H9 (cell line): ENCODE data around the gene KRT6C. TPM values are rescaled to one million over a fixed set of nuclear protein-coding genes. Genes with fewer than 3 reads are reported as not detected.

Source experiments
- DNase-seq: peaks from one replicate; pipeline ENCODE4 v3.0.0-alpha.2; 2017
- H2AFZ ChIP-seq: one replicate; pipeline ENCODE4 v1.6.1; 2013; ENCODE audit warnings: mild to moderate bottlenecking, low read length, control low read depth, moderate library complexity
- H2AK5ac ChIP-seq: 2 replicates; pipeline ENCODE4 v1.6.1; 2013; ENCODE audit warnings: low read length, control low read depth, mixed read lengths; ENCODE audit not compliant: insufficient read length
- H2BK120ac ChIP-seq: one replicate; pipeline ENCODE4 v1.6.1; 2013; ENCODE audit warnings: low read depth, mild to moderate bottlenecking, low read length, control low read depth, inconsistent platforms; ENCODE audit not compliant: poor library complexity, severe bottlenecking
- H2BK12ac ChIP-seq: 2 replicates; pipeline ENCODE4 v1.6.1; 2013; ENCODE audit warnings: low read length, control low read depth, mixed read lengths, low read depth; ENCODE audit not compliant: insufficient read length
- H2BK15ac ChIP-seq: 2 replicates; pipeline ENCODE4 v1.6.1; 2013; ENCODE audit warnings: low read depth, low read length, control low read depth
- H2BK20ac ChIP-seq: one replicate; pipeline ENCODE4 v1.6.1; 2013; ENCODE audit warnings: low read depth, mild to moderate bottlenecking, low read length, control low read depth, inconsistent platforms; ENCODE audit not compliant: poor library complexity, severe bottlenecking
- H2BK5ac ChIP-seq: 2 replicates; pipeline ENCODE4 v1.6.1; 2013; ENCODE audit warnings: low read length, control low read depth, mixed read lengths; ENCODE audit not compliant: insufficient read length
- H3K14ac ChIP-seq: 2 replicates; pipeline ENCODE4 v1.6.1; 2013; ENCODE audit warnings: low read length, control low read depth; ENCODE audit not compliant: insufficient read depth
- H3K18ac ChIP-seq: 2 replicates; pipeline ENCODE4 v1.6.1; 2013; ENCODE audit warnings: low read depth, mild to moderate bottlenecking, mixed read lengths, low read length, control low read depth; ENCODE audit not compliant: insufficient read length
- H3K23ac ChIP-seq: 2 replicates; pipeline ENCODE4 v1.6.1; 2013; ENCODE audit warnings: low read length, control low read depth, mixed read lengths, low read depth; ENCODE audit not compliant: insufficient read length
- H3K23me2 ChIP-seq: 2 replicates; pipeline ENCODE4 v1.6.1; 2013; ENCODE audit warnings: low read depth, mild to moderate bottlenecking, mixed read lengths, low read length, control low read depth; ENCODE audit not compliant: insufficient read length, poor library complexity, severe bottlenecking
- H3K27ac ChIP-seq: 2 replicates; pipeline ENCODE4 v1.5.1; 2013; ENCODE audit warnings: low read length, control low read depth, mixed read lengths, low read depth; ENCODE audit not compliant: insufficient read length
- H3K27me3 ChIP-seq: 2 replicates; pipeline ENCODE4 v1.6.1; 2013; ENCODE audit warnings: low read length, control low read depth, inconsistent platforms; ENCODE audit not compliant: insufficient read depth
- H3K4ac ChIP-seq: 2 replicates; pipeline ENCODE4 v1.6.1; 2013; ENCODE audit warnings: low read depth, mild to moderate bottlenecking, control low read depth, inconsistent platforms, low read length, moderate library complexity
- H3K4me1 ChIP-seq: 2 replicates; pipeline ENCODE4 v1.6.1; 2013; ENCODE audit warnings: low read length, control low read depth, inconsistent platforms; ENCODE audit not compliant: insufficient read depth
- H3K4me2 ChIP-seq: 2 replicates; pipeline ENCODE4 v1.6.1; 2013; ENCODE audit warnings: low read length, control low read depth, mixed read lengths; ENCODE audit not compliant: insufficient read length, insufficient read depth
- H3K56ac ChIP-seq: 2 replicates; pipeline ENCODE4 v1.6.1; 2013; ENCODE audit warnings: low read depth, mild to moderate bottlenecking, mixed read lengths, low read length, control low read depth; ENCODE audit not compliant: insufficient read length
- H3K79me1 ChIP-seq: 2 replicates; pipeline ENCODE4 v1.6.1; 2013; ENCODE audit warnings: low read depth, mild to moderate bottlenecking, moderate library complexity, low read length, control low read depth, inconsistent platforms; ENCODE audit not compliant: insufficient read depth, poor library complexity, severe bottlenecking
- H3K79me2 ChIP-seq: 2 replicates; pipeline ENCODE4 v1.6.1; 2013; ENCODE audit warnings: low read length, control low read depth, inconsistent platforms; ENCODE audit not compliant: insufficient read depth
- H3K9ac ChIP-seq: 2 replicates; pipeline ENCODE4 v1.6.1; 2013; ENCODE audit warnings: low read length, control low read depth, mixed read lengths; ENCODE audit not compliant: insufficient read length; ENCODE audit errors: extremely low read depth
- H3K9me3 ChIP-seq: one replicate; pipeline ENCODE4 v1.6.1; 2013; ENCODE audit warnings: low read depth, low read length, inconsistent platforms; ENCODE audit not compliant: control insufficient read depth
- H3T11ph ChIP-seq: one replicate; pipeline ENCODE4 v1.6.1; 2013; ENCODE audit warnings: mild to moderate bottlenecking, low read length, control low read depth, inconsistent platforms
- H4K20me1 ChIP-seq: one replicate; pipeline ENCODE4 v1.6.1; 2013; ENCODE audit not compliant: control insufficient read depth, insufficient read length, insufficient read depth
- H4K5ac ChIP-seq: 2 replicates; pipeline ENCODE4 v1.6.1; 2013; ENCODE audit warnings: low read depth, mild to moderate bottlenecking, mixed read lengths, low read length, control low read depth; ENCODE audit not compliant: insufficient read length
- H4K8ac ChIP-seq: replicated peaks from 2 replicates; pipeline ENCODE4 v1.6.1; 2013; ENCODE audit warnings: low read length, control low read depth, mixed read lengths, low read depth; ENCODE audit not compliant: insufficient read length
- H4K91ac ChIP-seq: 2 replicates; pipeline ENCODE4 v1.6.1; 2013; ENCODE audit warnings: low read depth, mild to moderate bottlenecking, moderate library complexity, mixed read lengths, low read length, control low read depth; ENCODE audit not compliant: insufficient read length
- H3K27ac Mint-ChIP-seq, 3 experiments: 2 replicates in 2 of 3; 3 replicates in 1 of 3; pipeline ENCODE4 v1.8.0; 2020 to 2021; ENCODE audit warnings: mixed read lengths in 3 of 3, mild to moderate bottlenecking in 1 of 3, moderate library complexity in 1 of 3
- H3K27me3 Mint-ChIP-seq: 2 replicates; pipeline ENCODE4 v1.8.0; 2021; ENCODE audit warnings: low read depth, mild to moderate bottlenecking, moderate library complexity, mixed read lengths
- H3K36me3 Mint-ChIP-seq, 3 experiments: 2 replicates in 2 of 3; 3 replicates in 1 of 3; pipeline ENCODE4 v1.8.0; 2020 to 2021; ENCODE audit warnings: low read depth in 3 of 3, mixed read lengths in 3 of 3; ENCODE audit not compliant: insufficient read depth in 1 of 3
- H3K4me1 Mint-ChIP-seq, 2 experiments: 2 replicates each; pipeline ENCODE4 v1.8.0; 2020; ENCODE audit warnings: mixed read lengths in 2 of 2
- H3K4me3 Mint-ChIP-seq, 2 experiments: 2 replicates in 1 of 2; 3 replicates in 1 of 2; pipeline ENCODE4 v1.8.0; 2020 to 2021; ENCODE audit warnings: mild to moderate bottlenecking in 2 of 2, mixed read lengths in 2 of 2, moderate library complexity in 1 of 2
- H3K9me3 Mint-ChIP-seq, 2 experiments: 2 replicates in 1 of 2; 3 replicates in 1 of 2; pipeline ENCODE4 v1.8.0; 2020; ENCODE audit warnings: mild to moderate bottlenecking in 2 of 2, mixed read lengths in 2 of 2, moderate library complexity in 1 of 2
- WGBS: extraction: QIAGEN DNeasy Blood & Tissue Kit; methylation state at CpG from one replicate; pipeline ENCODE4 v1.1.7; 2013; ENCODE audit warnings: missing lambda C conversion rate, low lambda C conversion rate, mixed read lengths; ENCODE audit not compliant: insufficient read length; ENCODE audit errors: extremely low coverage; 5-methylcytosine and 5-hydroxymethylcytosine counted together
- total RNA-seq: library from RNA; stranded (reverse); gene quantifications from 2 replicates; pipeline ENCODE4 v1.2.1, GENCODE V29; 2021
- TF ChIP-seq, protein P1 (sequence below): fragments of 200-600 bp; sonication (generic); conservative IDR thresholded peaks from 3 replicates; pipeline ENCODE4 v1.8.0; 2021; ENCODE audit warnings: antibody characterized with exemption, mild to moderate bottlenecking

The KRT6C gene
- total RNA-seq, 1 experiment from 2014 or later, result not detected

DNA sequence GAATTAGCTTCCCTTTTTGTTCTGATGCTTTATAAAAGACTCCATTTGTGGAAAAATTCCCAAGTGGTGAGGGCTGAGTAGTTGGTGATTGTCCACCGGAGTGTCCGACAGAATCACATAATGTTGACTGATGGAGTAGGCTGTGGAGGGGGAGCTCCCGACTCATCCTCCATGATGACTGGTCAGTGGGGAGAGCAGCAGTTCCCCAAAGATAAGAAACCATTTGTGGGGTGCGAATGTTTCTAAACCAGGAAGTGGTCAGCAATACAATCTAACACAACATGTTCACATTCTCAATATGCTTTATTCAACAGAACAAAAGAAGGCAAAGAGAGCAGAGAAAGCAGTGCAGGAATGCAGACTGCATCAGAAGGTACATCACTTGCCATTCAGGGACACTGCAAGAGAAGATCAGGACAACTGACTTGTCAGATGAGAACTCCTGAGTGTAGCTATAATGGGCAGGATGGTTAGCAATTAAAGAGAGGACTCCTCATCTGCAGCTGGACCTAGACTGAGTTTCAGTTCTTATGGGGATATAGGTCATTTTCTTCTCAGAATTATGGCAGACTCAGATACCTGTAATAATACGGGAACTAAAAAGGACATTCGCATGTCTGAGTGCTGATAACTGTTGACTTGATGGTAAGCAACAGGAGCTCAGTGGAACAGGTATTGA is 27.1 kb downstream of the KRT6C start:
- H2AK5ac ChIP-seq, result no peak overlapping the region
- DNase-seq, result no peak
- no peak overlapping the region for H3K27ac ChIP-seq
- no peak overlapping the region for H2BK12ac ChIP-seq
- no peak overlapping the region for H3K4me2 ChIP-seq
- no peak overlapping the region for H3K4ac ChIP-seq
- no peaks in the 10 kb centered on the region for H3K9me3 Mint-ChIP-seq
- no peak overlapping the region for H3K4me3 Mint-ChIP-seq
- H3K23me2 ChIP-seq, result no peaks in the 10 kb centered on the region
- WGBS, result no CpG with 5 or more reads among the region's 6 CpGs
- no peak overlapping the region for H3K14ac ChIP-seq
- no peak overlapping the region for H4K5ac ChIP-seq
- H2AFZ ChIP-seq, result no peak overlapping the region
- no peak overlapping the region for H2BK5ac ChIP-seq
- H3K27me3 Mint-ChIP-seq, result peaks cover 23% of the 10 kb centered on the region
- no peaks in the 10 kb centered on the region for H3K9me3 ChIP-seq
- 0 out of 2 replicates have a peak, but pooled peaks cover 2% of the 10 kb centered on the region for H3K4me1 ChIP-seq
- no peak overlapping the region for H3K18ac ChIP-seq
- H4K91ac ChIP-seq, result no peak overlapping the region
- H3K23ac ChIP-seq, result no peak overlapping the region
- no peak overlapping the region for H2BK20ac ChIP-seq
- no peak overlapping the region for H3T11ph ChIP-seq
- peaks cover 19 to 20% of the 10 kb centered on the region in 2 experiments for H3K4me1 Mint-ChIP-seq
- no peaks in the 10 kb centered on the region for H4K20me1 ChIP-seq
- no peaks in the 10 kb centered on the region for H3K79me1 ChIP-seq
- TF ChIP-seq, protein P1, sequence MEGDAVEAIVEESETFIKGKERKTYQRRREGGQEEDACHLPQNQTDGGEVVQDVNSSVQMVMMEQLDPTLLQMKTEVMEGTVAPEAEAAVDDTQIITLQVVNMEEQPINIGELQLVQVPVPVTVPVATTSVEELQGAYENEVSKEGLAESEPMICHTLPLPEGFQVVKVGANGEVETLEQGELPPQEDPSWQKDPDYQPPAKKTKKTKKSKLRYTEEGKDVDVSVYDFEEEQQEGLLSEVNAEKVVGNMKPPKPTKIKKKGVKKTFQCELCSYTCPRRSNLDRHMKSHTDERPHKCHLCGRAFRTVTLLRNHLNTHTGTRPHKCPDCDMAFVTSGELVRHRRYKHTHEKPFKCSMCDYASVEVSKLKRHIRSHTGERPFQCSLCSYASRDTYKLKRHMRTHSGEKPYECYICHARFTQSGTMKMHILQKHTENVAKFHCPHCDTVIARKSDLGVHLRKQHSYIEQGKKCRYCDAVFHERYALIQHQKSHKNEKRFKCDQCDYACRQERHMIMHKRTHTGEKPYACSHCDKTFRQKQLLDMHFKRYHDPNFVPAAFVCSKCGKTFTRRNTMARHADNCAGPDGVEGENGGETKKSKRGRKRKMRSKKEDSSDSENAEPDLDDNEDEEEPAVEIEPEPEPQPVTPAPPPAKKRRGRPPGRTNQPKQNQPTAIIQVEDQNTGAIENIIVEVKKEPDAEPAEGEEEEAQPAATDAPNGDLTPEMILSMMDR, result no peak
- no peak overlapping the region for H2BK15ac ChIP-seq
- peaks cover 3% of the 10 kb centered on the region; the same call in 1 of the 2 replicates for H3K27me3 ChIP-seq
- H3K56ac ChIP-seq, result no peak overlapping the region
- H2BK120ac ChIP-seq, result no peak overlapping the region
- H3K27ac Mint-ChIP-seq, result no peak overlapping the region; a peak in 1 of 7 replicates
- no peak overlapping the region for H3K9ac ChIP-seq
- H4K8ac ChIP-seq, result no peak overlapping the region
- no peaks in the 10 kb centered on the region for H3K79me2 ChIP-seq
- no peaks in the 10 kb centered on the region for H3K36me3 Mint-ChIP-seq
